GM10266 (cell line): ENCODE results near the gene PROC.

Source experiments
- DNase-seq: peaks from one replicate; pipeline ENCODE4 v3.0.0; 2012; ENCODE audit errors: extremely low spot score
- CTCF ChIP-seq: IDR thresholded peaks from 2 replicates; pipeline ENCODE4 v1.5.1; 2012; ENCODE audit warnings: mild to moderate bottlenecking, low read depth; ENCODE audit not compliant: control insufficient read depth, insufficient read depth; ENCODE audit errors: missing control alignments

PROC gene

GRCh38 chr2:127455566-127456493 lies 37.6 kb downstream of the PROC start:
- no peak for DNase-seq
- TF ChIP-seq CTCF: no peak

- DNase-seq: no peak
- no peak for TF ChIP-seq CTCF
Measured at GRCh38 chr2:127456960-127457359, 38.7 kb downstream of the PROC start.

GRCh38 chr2:127462461-127462860 lies 44.2 kb downstream of the PROC start:
- TF ChIP-seq CTCF: no peak
- no peak for DNase-seq

- no peak for DNase-seq
- no peak for TF ChIP-seq CTCF
Measured at GRCh38 chr2:127463155-127463991, 45.1 kb downstream of the PROC start.

DNA sequence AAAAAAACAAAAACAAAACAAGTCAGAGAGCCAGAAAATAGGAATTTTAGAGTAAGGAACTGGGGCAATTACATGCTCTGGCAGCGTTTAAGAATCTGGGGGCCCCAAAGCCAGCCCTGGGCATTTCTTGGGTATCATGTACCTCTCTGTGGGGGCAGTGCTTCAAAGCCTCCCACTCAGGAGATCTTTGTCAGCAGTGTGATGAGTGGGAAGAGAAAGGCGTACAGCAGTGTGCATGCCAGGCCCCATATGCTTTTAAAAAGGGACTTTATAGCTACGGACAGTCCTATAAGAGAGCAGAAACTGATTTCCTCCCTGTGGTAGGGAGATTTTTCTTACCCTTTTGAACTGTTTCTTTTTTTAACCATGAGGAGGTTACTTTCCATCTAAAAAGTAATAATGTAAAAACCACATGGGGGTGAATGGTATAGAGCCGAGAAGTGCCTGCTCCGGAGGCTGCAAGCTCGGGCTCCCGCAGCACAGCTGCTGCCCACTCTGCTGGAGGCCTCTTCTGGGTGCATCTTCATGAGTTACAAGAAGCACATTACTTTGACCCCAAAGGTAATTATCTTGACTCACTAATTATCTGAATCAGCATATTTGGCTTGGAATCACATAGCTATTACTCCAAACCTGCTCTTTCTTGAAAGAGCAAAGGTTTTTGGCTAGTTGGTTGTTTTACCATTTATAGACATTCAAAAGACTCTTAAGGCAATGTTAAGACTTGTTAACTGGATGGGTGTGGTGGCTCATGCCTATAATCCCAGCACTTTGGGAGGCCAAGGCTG lies 46.4 kb downstream of the PROC start:
- no peak for DNase-seq
- no peak for TF ChIP-seq CTCF

- no peak for TF ChIP-seq CTCF
- DNase-seq: no peak
Measured at GRCh38 chr2:127465258-127465657, 47.0 kb downstream of the PROC start.

GRCh38 chr2:127469051-127469450 lies 50.8 kb downstream of the PROC start:
- DNase-seq: no peak
- TF ChIP-seq CTCF: no peak
